Pulmonary artery endothelial cell (primary cell): ENCODE data around the gene FBXO31. TPM values are rescaled to one million over a fixed set of nuclear protein-coding genes. Genes with fewer than 3 reads are reported as not detected.

Source experiments
- DNase-seq: peaks from one replicate; pipeline ENCODE4 v3.0.0-alpha.2; 2011; ENCODE audit warnings: low read depth, low spot score
- total RNA-seq: library from RNA; depleted of rRNA; stranded (reverse); fragments of >200 nt; gene quantifications from 2 replicates; pipeline ENCODE4 v1.2.3, GENCODE V29; 2014

Gene FBXO31
- 26.3 and 28.2 TPM in 2 replicates for total RNA-seq

GRCh38 chr16:87383505-87384161 is at the start of gene FBXO31:
Gene FBXO31, minus strand, starts transcription at chr16:87383776. Its CDS starts 32 bp downstream, at chr16:87383744.
- DNase-seq, result peak; percentile 71

GRCh38 chr16:87432330-87432915 is 48.8 kb upstream of the FBXO31 start:
- DNase-seq, result no peak

- DNase-seq, result no peak
Observed at GRCh38 chr16:87431926-87432325, 48.4 kb upstream of the FBXO31 start.

GRCh38 chr16:87426423-87427215 is 43.0 kb upstream of the FBXO31 start:
- no peak for DNase-seq

- no peak for DNase-seq
Observed at GRCh38 chr16:87425941-87426340, 42.4 kb upstream of the FBXO31 start.

GRCh38 chr16:87424266-87424665 is 40.7 kb upstream of the FBXO31 start:
- no peak for DNase-seq

GRCh38 chr16:87423429-87423828 is 39.9 kb upstream of the FBXO31 start:
- DNase-seq, result no peak

- DNase-seq, result no peak
Observed at GRCh38 chr16:87422106-87422505, 38.5 kb upstream of the FBXO31 start.

- DNase-seq, result no peak
Observed at GRCh38 chr16:87421003-87421912, 37.7 kb upstream of the FBXO31 start.

- DNase-seq, result no peak
Observed at GRCh38 chr16:87420026-87421002, 36.7 kb upstream of the FBXO31 start.

GRCh38 chr16:87418644-87419043 is 35.1 kb upstream of the FBXO31 start:
- no peak for DNase-seq

- no peak for DNase-seq
Observed at GRCh38 chr16:87418216-87418615, 34.6 kb upstream of the FBXO31 start.

- DNase-seq, result no peak
Observed at GRCh38 chr16:87417528-87417910, 33.9 kb upstream of the FBXO31 start.

GRCh38 chr16:87416826-87417527 is 33.4 kb upstream of the FBXO31 start:
- no peak for DNase-seq

GRCh38 chr16:87415441-87415840 is 31.9 kb upstream of the FBXO31 start:
- DNase-seq, result no peak

GRCh38 chr16:87414251-87414680 is 30.7 kb upstream of the FBXO31 start:
- DNase-seq, result no peak

- DNase-seq, result no peak
Observed at GRCh38 chr16:87412996-87413421, 29.4 kb upstream of the FBXO31 start.

- no peak for DNase-seq
Observed at GRCh38 chr16:87412371-87412995, 28.9 kb upstream of the FBXO31 start.
